Chondrocyte (in vitro differentiated cells): ENCODE data around the gene FOXA3. TPM values are rescaled to one million over a fixed set of nuclear protein-coding genes. Genes with fewer than 3 reads are reported as not detected.
A peak's percentile ranks its signal among the peaks of the same experiment; 100 is the strongest.

Experiments
- DNase-seq: peaks from one replicate; pipeline ENCODE4 v3.0.0; 2021; ENCODE audit warnings: mixed read lengths, low spot score
- H3K27ac Mint-ChIP-seq: one replicate; pipeline ENCODE4 v1.8.0; 2021; ENCODE audit warnings: mild to moderate bottlenecking, moderate library complexity, mixed read lengths; ENCODE audit not compliant: unreplicated experiment
- H3K27me3 Mint-ChIP-seq: 2 replicates; pipeline ENCODE4 v1.8.0; 2021; ENCODE audit warnings: low read depth, mixed read lengths
- H3K36me3 Mint-ChIP-seq: 2 replicates; pipeline ENCODE4 v1.8.0; 2021; ENCODE audit warnings: low read depth, mixed read lengths
- H3K4me1 Mint-ChIP-seq: 2 replicates; pipeline ENCODE4 v1.8.0; 2021; ENCODE audit warnings: low read depth, mild to moderate bottlenecking, mixed read lengths
- H3K4me3 Mint-ChIP-seq: one replicate; pipeline ENCODE4 v1.8.0; 2021; ENCODE audit warnings: mild to moderate bottlenecking, moderate library complexity, mixed read lengths; ENCODE audit not compliant: unreplicated experiment
- H3K9me3 Mint-ChIP-seq: 2 replicates; pipeline ENCODE4 v1.8.0; 2021; ENCODE audit warnings: low read depth, mixed read lengths
- total RNA-seq: library from RNA; stranded (reverse); gene quantifications from 3 replicates; pipeline ENCODE4 v1.2.1, GENCODE V29; 2021
- TF ChIP-seq, protein P1 (sequence below): fragments of 200-600 bp; sonication (generic); IDR thresholded peaks from 2 replicates; pipeline ENCODE4 v1.5.0; 2021; ENCODE audit warnings: antibody characterized with exemption, mild to moderate bottlenecking, moderate library complexity

FOXA3 gene
- total RNA-seq, 1 donor from 2014 or later = not detected

DNA sequence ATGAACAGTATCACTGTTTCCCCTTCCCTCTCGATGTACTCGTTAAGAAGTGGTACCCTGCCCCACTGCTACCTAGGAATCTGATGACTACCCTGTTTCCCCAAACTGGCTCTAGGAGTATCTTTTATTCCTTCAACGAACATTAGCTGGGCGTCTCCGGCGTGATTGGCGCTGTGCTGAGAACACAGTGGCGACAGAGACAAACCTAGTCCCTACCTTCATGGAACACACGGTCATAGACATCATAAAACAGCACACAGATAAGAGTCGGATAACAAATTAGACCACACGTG is 1.9 kb upstream of the FOXA3 start:
- H3K4me1 Mint-ChIP-seq = peaks cover 23% of the 10 kb centered on the region
- peaks cover 11% of the 10 kb centered on the region for H3K36me3 Mint-ChIP-seq
- H3K4me3 Mint-ChIP-seq = peak overlapping the region; percentile 90
- DNase-seq = no peak
- peak overlapping the region; percentile 98 for H3K27ac Mint-ChIP-seq
- no peaks in the 10 kb centered on the region for H3K9me3 Mint-ChIP-seq
- TF ChIP-seq, protein P1, sequence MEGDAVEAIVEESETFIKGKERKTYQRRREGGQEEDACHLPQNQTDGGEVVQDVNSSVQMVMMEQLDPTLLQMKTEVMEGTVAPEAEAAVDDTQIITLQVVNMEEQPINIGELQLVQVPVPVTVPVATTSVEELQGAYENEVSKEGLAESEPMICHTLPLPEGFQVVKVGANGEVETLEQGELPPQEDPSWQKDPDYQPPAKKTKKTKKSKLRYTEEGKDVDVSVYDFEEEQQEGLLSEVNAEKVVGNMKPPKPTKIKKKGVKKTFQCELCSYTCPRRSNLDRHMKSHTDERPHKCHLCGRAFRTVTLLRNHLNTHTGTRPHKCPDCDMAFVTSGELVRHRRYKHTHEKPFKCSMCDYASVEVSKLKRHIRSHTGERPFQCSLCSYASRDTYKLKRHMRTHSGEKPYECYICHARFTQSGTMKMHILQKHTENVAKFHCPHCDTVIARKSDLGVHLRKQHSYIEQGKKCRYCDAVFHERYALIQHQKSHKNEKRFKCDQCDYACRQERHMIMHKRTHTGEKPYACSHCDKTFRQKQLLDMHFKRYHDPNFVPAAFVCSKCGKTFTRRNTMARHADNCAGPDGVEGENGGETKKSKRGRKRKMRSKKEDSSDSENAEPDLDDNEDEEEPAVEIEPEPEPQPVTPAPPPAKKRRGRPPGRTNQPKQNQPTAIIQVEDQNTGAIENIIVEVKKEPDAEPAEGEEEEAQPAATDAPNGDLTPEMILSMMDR = no peak
- H3K27me3 Mint-ChIP-seq = peaks cover 26% of the 10 kb centered on the region

DNA sequence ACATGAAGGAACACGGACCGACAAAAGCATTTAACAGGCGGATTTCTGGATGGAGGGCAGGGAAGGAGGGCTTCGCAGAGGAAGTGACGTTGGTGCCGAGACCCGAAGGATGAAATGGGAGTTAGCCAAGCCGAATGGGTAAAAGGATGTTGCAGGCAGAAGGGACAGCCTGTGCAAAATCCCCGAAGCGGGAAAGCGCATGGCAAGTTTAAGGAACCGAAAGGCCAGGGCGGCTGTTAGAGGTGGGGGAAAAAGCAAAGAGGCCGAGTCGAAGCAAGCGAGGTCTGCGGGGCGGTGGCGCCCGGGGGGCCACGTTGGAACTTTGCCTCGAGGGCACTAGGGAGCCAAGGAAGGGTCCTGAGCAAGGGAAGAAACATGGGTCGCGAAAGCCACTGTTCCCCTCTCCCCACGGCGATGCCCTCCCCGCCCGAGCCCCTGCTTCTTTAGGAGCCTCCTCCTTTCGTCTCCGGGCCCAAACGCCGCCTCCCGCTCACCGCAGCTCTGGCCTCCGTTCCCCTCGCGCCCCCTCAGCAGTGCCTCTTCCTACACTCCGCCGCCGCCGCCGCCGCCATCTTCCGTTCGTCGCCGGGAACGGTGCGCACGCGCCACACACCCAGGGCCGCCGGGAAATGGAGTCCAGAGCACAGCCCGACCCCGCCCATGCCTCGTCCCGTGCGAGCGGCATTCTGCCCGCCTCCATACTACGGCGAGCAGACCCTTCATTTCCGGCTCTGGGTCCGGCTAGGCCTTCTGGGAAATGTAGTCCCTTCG is 1.4 kb upstream of the FOXA3 start, which contains the start of gene SYMPK:
SYMPK (minus strand) TSS at position 584 of the 771 bp plus-strand sequence. CDS start 8,652 bp downstream, outside the sequence.
- H3K36me3 Mint-ChIP-seq = peaks cover 11% of the 10 kb centered on the region
- H3K27ac Mint-ChIP-seq = peak within 1 kb of the TSS; percentile 98
- H3K9me3 Mint-ChIP-seq = no peaks in the 10 kb centered on the region
- H3K4me1 Mint-ChIP-seq = peaks cover 23% of the 10 kb centered on the region
- peaks cover 26% of the 10 kb centered on the region for H3K27me3 Mint-ChIP-seq
- peak within 1 kb of the TSS; percentile 90 for H3K4me3 Mint-ChIP-seq
- DNase-seq = peak; percentile 100
- TF ChIP-seq, protein P1 = no peak

DNA sequence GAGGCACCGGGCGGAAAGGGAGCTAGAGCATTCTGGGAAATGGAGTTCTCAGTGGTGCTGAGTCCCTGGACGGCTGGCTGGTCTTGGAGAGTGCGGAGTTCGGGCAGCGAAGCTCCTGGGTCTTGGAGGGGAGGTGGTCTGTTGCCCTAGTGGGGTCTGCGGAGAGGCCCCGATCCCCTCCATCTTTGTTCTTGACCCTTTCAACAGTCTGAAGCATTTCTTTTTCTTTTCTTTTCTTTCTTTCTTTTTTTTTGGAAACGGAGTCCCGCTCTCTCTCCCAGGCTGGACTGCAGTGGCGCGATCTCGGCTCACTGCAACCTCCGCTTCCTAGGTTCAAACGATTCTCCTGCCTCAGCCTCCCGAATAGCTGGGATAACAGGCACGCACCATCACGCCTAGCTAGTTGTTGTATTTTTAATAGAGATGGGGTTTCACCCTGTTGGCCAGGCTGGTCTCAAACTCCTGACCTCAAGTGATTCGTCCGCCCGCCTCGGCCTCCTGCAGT is 739 bp upstream of the FOXA3 start:
- DNase-seq = no peak
- Mint-ChIP-seq H3K27me3 (peaks cover 26% of the 10 kb centered on the region), H3K36me3 (peaks cover 7% of the 10 kb centered on the region), H3K4me3 (peak overlapping the region; percentile 90), H3K9me3 (no peaks in the 10 kb centered on the region), H3K27ac (no peak overlapping the region), H3K4me1 (peaks cover 23% of the 10 kb centered on the region)
- TF ChIP-seq, protein P1 = no peak

DNA sequence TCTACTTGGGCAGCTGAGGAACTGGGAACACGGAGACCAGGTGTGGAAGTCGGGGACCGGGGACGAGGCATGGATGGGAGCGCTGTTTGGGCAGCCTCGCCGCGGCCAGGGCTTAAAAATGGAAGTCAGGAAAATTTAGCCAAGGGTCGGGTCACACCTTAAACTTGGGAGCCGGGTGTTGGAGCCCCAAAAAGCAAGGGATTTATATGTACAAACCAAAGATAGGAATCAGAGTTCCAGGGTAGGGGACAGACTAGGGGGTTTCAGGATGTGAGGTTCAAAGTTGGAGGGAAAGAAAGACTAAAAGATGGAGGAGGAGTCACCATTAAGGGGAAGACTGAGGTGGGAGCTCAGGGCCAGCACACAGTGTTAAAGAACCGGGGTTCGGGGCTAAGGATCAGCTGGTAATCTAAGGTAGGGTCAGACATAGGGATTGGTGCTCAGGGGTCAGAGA is 530 bp downstream of the FOXA3 start:
- peaks cover 23% of the 10 kb centered on the region for H3K4me1 Mint-ChIP-seq
- peaks cover 3% of the 10 kb centered on the region for H3K36me3 Mint-ChIP-seq
- TF ChIP-seq, protein P1 = no peak
- DNase-seq = no peak
- peak overlapping the region; percentile 47 for H3K4me3 Mint-ChIP-seq
- H3K9me3 Mint-ChIP-seq = no peaks in the 10 kb centered on the region
- peaks cover 26% of the 10 kb centered on the region for H3K27me3 Mint-ChIP-seq
- peak overlapping the region; percentile 17 for H3K27ac Mint-ChIP-seq

DNA sequence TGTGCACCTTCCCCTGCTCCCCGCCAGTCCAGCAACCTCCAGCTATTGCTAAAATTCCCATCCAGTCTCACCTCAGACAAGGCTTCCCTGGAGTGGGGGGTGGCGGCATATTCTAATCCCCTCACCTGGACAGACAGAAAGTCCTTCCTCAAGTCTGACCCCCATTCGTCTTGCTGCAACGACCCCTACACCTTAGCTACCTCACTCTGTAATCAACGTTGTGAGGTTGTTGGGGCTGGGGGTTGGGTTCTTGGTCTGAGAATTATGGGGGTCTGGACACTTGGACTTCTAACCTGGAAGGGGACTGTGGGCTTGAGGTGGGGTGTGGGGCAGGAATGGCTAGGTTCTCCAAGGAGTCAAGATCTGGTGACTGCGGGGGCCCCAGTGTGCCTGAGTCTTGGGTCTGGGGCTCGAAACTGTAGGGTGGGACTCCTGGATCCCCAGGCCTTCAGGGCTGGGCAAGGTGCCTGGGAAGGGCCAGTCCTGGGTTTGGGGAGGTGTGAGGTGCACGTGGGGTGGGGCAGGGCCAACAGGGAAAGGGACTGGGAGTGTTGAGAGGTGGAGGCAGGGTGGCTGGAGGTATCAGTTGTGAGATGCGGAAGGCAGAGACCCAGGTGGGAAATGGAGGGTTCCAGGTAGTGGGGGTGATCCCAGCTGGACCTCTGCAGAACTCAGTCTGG is 1.3 kb downstream of the FOXA3 start:
- peaks cover 23% of the 10 kb centered on the region for H3K4me1 Mint-ChIP-seq
- no peak overlapping the region for H3K4me3 Mint-ChIP-seq
- no peak overlapping the region for H3K27ac Mint-ChIP-seq
- peaks cover 3% of the 10 kb centered on the region for H3K36me3 Mint-ChIP-seq
- TF ChIP-seq, protein P1 = no peak
- no peaks in the 10 kb centered on the region for H3K9me3 Mint-ChIP-seq
- H3K27me3 Mint-ChIP-seq = peaks cover 26% of the 10 kb centered on the region
- DNase-seq = no peak
